ENCODE measurements around the gene RAB9A. TPM values are rescaled to one million over a fixed set of nuclear protein-coding genes. Genes with fewer than 3 reads are reported as not detected.
"Not testable (repeated sequence)": the region's sequence is repeated elsewhere in the genome, so short reads cannot be mapped to it uniquely, and the experiment has no call there.

Gene RAB9A
- total RNA-seq, 6 donors from 2014 or later: 12.6 to 38.4 (median 29.1) TPM

DNA sequence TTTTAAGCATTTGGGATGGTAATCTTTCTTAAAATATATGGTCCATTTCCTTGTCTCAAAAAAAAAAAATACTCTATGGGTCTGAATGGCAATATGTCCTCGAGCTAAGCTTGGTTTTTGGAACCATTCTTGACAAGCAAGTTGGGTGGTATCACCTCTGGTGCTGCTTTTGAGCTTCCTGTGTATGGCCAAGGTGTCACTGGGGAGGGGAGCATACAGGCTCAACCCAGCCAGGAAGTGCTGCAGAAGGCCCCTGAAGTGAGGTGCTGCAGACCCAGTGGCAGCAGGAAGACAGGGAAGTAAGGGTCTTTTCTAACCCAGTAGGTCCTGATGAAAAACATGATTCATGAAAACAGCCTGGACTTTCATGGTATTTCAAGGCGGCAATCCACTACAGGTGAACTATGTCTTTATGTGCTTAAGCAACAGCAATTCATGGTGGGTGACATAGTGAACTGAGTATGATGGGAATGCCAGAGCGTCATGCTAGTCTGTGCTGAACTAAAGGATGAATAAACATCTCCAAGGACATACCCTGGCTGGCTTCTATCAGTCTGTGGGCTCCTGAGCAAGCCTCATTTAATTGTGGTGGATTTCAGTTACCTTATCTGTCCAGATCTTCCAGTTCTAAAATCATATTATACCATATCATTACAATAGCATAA is 30.4 kb downstream of the RAB9A start:
- peaks cover 0 to 9% (median 0%) of the 10 kb centered on the region in 4 donors for H3K4me1 ChIP-seq
- no peaks in the 10 kb centered on the region for H3K27me3 ChIP-seq
- H3K27ac ChIP-seq: no peak overlapping the region
- no peak overlapping the region for H3K4me3 ChIP-seq
- peaks cover 0 to 43% (median 2%) of the 10 kb centered on the region in 4 donors for H3K36me3 ChIP-seq
- WGBS, 2 donors: 81 to 100% methylated on average over 3 of the region's 3 CpGs
- DNase-seq (no peak), ATAC-seq (ENCODE audit: low FRiP score in 2 of 2) (peak in 1 of 2 donors; percentile 28)
- TF ChIP-seq, protein P1, sequence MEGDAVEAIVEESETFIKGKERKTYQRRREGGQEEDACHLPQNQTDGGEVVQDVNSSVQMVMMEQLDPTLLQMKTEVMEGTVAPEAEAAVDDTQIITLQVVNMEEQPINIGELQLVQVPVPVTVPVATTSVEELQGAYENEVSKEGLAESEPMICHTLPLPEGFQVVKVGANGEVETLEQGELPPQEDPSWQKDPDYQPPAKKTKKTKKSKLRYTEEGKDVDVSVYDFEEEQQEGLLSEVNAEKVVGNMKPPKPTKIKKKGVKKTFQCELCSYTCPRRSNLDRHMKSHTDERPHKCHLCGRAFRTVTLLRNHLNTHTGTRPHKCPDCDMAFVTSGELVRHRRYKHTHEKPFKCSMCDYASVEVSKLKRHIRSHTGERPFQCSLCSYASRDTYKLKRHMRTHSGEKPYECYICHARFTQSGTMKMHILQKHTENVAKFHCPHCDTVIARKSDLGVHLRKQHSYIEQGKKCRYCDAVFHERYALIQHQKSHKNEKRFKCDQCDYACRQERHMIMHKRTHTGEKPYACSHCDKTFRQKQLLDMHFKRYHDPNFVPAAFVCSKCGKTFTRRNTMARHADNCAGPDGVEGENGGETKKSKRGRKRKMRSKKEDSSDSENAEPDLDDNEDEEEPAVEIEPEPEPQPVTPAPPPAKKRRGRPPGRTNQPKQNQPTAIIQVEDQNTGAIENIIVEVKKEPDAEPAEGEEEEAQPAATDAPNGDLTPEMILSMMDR (IDR thresholded peaks at IDR 0.05): no peak
- no peak for TF ChIP-seq POLR2A (IDR thresholded peaks at IDR 0.05)
- TF ChIP-seq EP300 (IDR thresholded peaks at IDR 0.05): no peak
- no peak for TF ChIP-seq POLR2AphosphoS5 (IDR thresholded peaks at IDR 0.05)
- H3K9me3 ChIP-seq: no peaks in the 10 kb centered on the region

DNA sequence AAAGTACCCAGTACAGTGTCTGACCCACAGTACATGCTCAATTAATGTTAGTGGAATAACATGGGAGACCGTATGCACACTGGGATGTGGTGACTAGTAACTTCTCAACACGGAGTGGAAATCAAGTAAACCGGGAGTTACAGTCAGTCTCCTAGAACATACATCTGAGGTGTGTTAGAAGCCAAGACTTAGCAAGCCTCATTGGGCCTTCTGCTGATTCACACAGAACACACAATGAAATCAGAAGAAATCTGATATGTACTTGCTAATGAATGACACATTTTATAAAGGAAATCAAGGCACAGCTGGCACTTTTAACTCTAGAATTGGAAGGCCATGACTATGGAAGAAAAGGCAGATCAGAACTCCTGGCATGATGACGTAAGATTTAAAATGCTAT is 32.4 kb downstream of the RAB9A start:
- WGBS, 2 donors: 83 to 96% methylated on average over 4 of the region's 4 CpGs
- H3K4me3 ChIP-seq: no peak overlapping the region

DNA sequence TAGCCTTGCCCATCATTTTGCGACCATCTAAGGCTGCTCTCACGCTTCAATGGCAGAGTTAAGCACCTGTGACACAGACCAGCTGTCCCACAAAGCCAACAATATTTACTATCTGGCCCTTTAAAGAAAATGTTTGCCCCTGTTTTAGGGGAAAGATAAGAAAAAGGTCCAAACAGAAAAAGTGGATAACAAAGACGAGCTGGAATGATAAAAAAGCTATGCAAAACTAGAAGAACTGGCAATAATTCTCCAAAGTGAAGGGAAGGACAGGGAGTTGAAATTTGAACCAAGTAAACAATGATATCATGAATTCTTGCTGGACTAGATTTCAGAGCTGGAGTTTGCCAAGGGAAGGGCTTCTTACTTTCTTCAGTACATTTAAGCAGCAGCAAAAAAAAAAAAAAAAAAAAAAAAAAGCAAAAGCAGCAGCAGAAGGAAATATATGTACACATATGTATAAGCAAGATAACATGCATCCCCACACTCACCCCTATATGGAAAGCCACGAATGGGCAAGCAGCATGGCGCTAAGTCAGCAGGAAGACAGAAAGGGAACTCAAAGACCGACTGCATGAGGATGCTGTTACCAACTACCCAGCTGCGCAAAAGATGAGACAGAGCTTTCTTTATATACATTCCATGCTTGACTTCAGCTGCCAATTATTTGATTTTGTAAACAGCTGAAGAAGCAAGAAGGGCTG is 33.0 kb downstream of the RAB9A start:
- Histone ChIP-seq H3K36me3 (peaks cover 0 to 24% (median 2%) of the 10 kb centered on the region in 4 donors), H3K9me3 (no peaks in the 10 kb centered on the region), H3K4me3 (no peak overlapping the region), H3K27me3 (no peaks in the 10 kb centered on the region), H3K4me1 (peaks cover 0 to 9% (median 0%) of the 10 kb centered on the region in 4 donors), H3K27ac (peak overlapping the region in 1 of 4 donors; percentile 14)
- ATAC-seq (ENCODE audit: low FRiP score in 2 of 2) (peak in 1 of 2 donors; percentile 65), DNase-seq (no peak)
- TF ChIP-seq, protein P1 (IDR thresholded peaks at IDR 0.05): no peak
- no peak for TF ChIP-seq EP300 (IDR thresholded peaks at IDR 0.05)
- TF ChIP-seq POLR2AphosphoS5 (IDR thresholded peaks at IDR 0.05): no peak
- TF ChIP-seq POLR2A (IDR thresholded peaks at IDR 0.05): no peak
- WGBS, 2 donors: 58 to 71% methylated on average over 7 of the region's 7 CpGs

More for the DNA sequence above, 32.4 kb downstream of the RAB9A start:
- TF ChIP-seq POLR2A (IDR thresholded peaks at IDR 0.05): no peak
- H3K27ac ChIP-seq: peak overlapping the region in 1 of 4 donors; percentile 14
- no peaks in the 10 kb centered on the region for H3K27me3 ChIP-seq
- no peak for DNase-seq
- peaks cover 0 to 9% (median 0%) of the 10 kb centered on the region in 4 donors for H3K4me1 ChIP-seq
- H3K9me3 ChIP-seq: no peaks in the 10 kb centered on the region
- ATAC-seq (ENCODE audit: low FRiP score in 2 of 2): no peak
- peaks cover 0 to 26% (median 2%) of the 10 kb centered on the region in 4 donors for H3K36me3 ChIP-seq

DNA sequence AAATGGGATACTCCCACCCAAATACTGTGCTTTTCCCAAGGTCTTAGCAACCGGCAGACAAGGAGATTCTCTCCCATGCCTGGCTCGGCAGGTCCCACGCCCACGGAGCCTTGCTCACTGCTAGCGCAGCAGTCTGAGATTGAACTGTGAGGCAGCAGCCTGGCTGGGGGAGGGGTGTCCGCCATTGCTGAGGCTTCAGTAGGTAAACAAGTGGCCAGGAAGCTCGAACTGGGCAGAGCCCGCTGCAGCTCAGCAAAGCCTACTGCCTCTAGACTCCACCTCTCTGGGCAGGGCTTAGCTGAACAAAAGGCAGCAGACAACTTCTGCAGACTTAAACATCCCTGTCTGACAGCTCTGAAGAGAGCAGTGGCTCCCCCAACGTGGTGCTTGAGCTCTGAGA is 36.0 kb downstream of the RAB9A start:
- DNase-seq; ATAC-seq (ENCODE audit: low FRiP score in 2 of 2); H3K4me3 ChIP-seq; H3K9me3 ChIP-seq; H3K27me3 ChIP-seq; H3K36me3 ChIP-seq; H3K27ac ChIP-seq; H3K4me1 ChIP-seq: not testable (repeated sequence)
- 77% methylated on average over 8 of the region's 9 CpGs; no CpG with 5 or more reads in 1 of the 2 donors for WGBS, 2 donors

DNA sequence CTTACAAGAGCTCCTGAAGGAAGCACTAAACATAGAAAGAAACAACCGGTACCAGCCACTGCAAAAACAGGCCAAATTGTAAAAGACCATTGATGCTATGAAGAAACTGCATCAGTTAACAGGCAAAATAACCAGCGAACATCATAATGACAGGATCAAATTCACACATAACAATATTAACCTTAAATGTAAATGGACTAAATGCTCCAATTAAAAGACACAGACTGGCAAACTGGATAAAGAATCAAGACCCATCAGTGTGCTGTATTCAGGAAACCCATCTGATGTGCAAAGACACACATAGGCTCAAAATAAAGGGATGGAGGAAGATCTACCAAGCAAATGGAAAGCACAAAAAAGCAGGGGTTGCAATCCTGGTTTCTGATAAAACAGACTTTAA is 37.7 kb downstream of the RAB9A start:
- H3K27me3 ChIP-seq; H3K4me1 ChIP-seq; H3K27ac ChIP-seq; DNase-seq; H3K4me3 ChIP-seq; ATAC-seq (ENCODE audit: low FRiP score in 2 of 2); H3K9me3 ChIP-seq; H3K36me3 ChIP-seq: not testable (repeated sequence)
- 84 to 90% methylated on average over 2 of the region's 2 CpGs for WGBS, 2 donors

DNA sequence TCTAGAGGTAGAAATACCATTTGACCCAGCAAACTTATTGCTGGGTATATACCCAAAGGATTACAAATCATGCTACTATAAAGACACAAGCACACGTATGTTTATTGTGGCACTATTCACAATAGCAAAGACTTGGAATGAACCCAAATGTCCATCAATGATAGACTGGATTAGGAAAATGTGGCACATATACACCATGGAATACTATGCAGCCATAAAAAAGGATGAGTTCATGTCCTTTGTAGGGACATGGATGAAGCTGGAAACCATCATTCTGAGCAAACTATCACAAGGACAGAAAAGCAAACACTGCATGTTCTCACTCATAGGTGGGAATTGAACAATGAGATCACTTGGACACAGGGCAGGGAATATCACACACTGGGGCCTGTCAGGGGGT is 41.6 kb downstream of the RAB9A start:
- not testable (repeated sequence) for DNase-seq; H3K36me3 ChIP-seq; H3K4me3 ChIP-seq; H3K27me3 ChIP-seq; H3K9me3 ChIP-seq; H3K27ac ChIP-seq; ATAC-seq (ENCODE audit: low FRiP score in 2 of 2)
- H3K4me1 ChIP-seq: peaks cover 0 to 17% (median 2%) of the 10 kb centered on the region in 4 donors
- WGBS, 2 donors: 89 to 100% methylated on average over 1 of the region's 1 CpG
